Panc1 (cell line): ENCODE results near the gene CCDC167. TPM values are rescaled to one million over a fixed set of nuclear protein-coding genes. Genes with fewer than 3 reads are reported as not detected.

ENCODE experiments used
- ATAC-seq: fragments of 200-7000 bp; cut with Tn5 transposase; 2 replicates; pipeline ENCODE4 v1.9.1; 2020; ENCODE audit warnings: mild to moderate bottlenecking, moderate library complexity
- BruUV-seq: library from RNA; stranded (reverse); fragments of 400-500 nt; replicated peaks from 2 replicates; lab custom pipeline; 2021; lab: Mats Ljungman, UMichigan
- CTCF ChIA-PET: fragments of 300-600 bp; sonication (Branson Sonifier 250); formaldehyde crosslinking; loops from one replicate; lab custom pipeline; 2022; ENCODE audit warnings: antibody characterized with exemption; lab: Charles Lee
- POLR2A ChIA-PET: fragments of 300-600 bp; sonication (Branson Sonifier 250); formaldehyde crosslinking; loops from one replicate; lab custom pipeline; 2022; ENCODE audit warnings: antibody characterized with exemption; lab: Charles Lee
- DNase-seq: peaks from one replicate; pipeline ENCODE4 v3.0.0-alpha.2; 2010; ENCODE audit warnings: low read depth, low spot score
- H3K27ac ChIP-seq: 2 replicates; pipeline ENCODE4 v1.5.1; 2011; ENCODE audit warnings: mild to moderate bottlenecking, low read length, inconsistent platforms
- H3K27me3 ChIP-seq: fragments of 200-500 bp; sonication (Bioruptor generic); 2 replicates; pipeline ENCODE4 v1.6.0; 2014; ENCODE audit warnings: low read length, inconsistent platforms; ENCODE audit not compliant: control insufficient read depth, insufficient read depth
- H3K36me3 ChIP-seq: fragments of 200-500 bp; sonication (Bioruptor generic); 2 replicates; pipeline ENCODE4 v1.5.1; 2014; ENCODE audit warnings: inconsistent platforms, mild to moderate bottlenecking, low read length, moderate library complexity; ENCODE audit not compliant: control insufficient read depth, insufficient read depth
- H3K4me1 ChIP-seq: 2 replicates; pipeline ENCODE4 v1.5.1; 2011; ENCODE audit warnings: inconsistent platforms, mild to moderate bottlenecking, low read length, moderate library complexity; ENCODE audit not compliant: control insufficient read depth, insufficient read depth
- H3K4me3 ChIP-seq, 2 experiments: 2 replicates each; pipeline ENCODE4 v1.5.1; 2011 to 2012; ENCODE audit warnings: low read depth in 2 of 2, low read length in 2 of 2, mild to moderate bottlenecking in 2 of 2, inconsistent platforms in 1 of 2, moderate library complexity in 1 of 2
- H3K9me3 ChIP-seq: fragments of 200-500 bp; sonication (Bioruptor generic); 2 replicates; pipeline ENCODE4 v1.5.1; 2014; ENCODE audit warnings: low read depth, mild to moderate bottlenecking, inconsistent platforms, low read length, moderate library complexity; ENCODE audit not compliant: control insufficient read depth, insufficient read depth
- POLR2AphosphoS5 ChIP-seq: IDR thresholded peaks from 2 replicates; pipeline ENCODE4 v1.6.1; 2012; ENCODE audit warnings: mild to moderate bottlenecking, low read depth, low read length, moderate library complexity
- SIN3A ChIP-seq: IDR thresholded peaks from 2 replicates; pipeline ENCODE4 v1.6.1; 2012; ENCODE audit warnings: low read depth, mild to moderate bottlenecking, low read length, moderate library complexity, borderline replicate concordance; ENCODE audit not compliant: insufficient read depth
- TCF7L2 ChIP-seq: IDR thresholded peaks from 2 replicates; pipeline ENCODE4 v1.6.1; 2011; ENCODE audit warnings: mild to moderate bottlenecking, low read depth, low read length, inconsistent platforms
- in situ Hi-C: cut with HindIII; loops from 2 replicates; pipeline ENCODE4 v1.10.0; 2016; ENCODE audit warnings: low sequenced_read_pairs, low pct_unique_long_range_greater_than_20kb
- intact Hi-C: fragments of 100-400 bp; cut with micrococcal nuclease; formaldehyde crosslinking; loops from one replicate; pipeline ENCODE4 v1.10.0; 2022; ENCODE audit not compliant: unreplicated experiment
- total RNA-seq: library from RNA; stranded (reverse); gene quantifications from one replicate; pipeline ENCODE4 v1.2.1, GENCODE V29; 2021; ENCODE audit not compliant: unreplicated experiment
- TF ChIP-seq, protein P1 (sequence below), 2 experiments: IDR thresholded peaks; 2 replicates each; pipeline ENCODE4 v1.6.1; 2011 to 2012; ENCODE audit warnings: low read depth in 2 of 2, control low read depth in 1 of 2, low read length in 1 of 2, mild to moderate bottlenecking in 1 of 2, moderate library complexity in 1 of 2; ENCODE audit not compliant: insufficient read depth in 1 of 2
- TF ChIP-seq, protein P2 (sequence below): fragments of 450-650 bp; IDR thresholded peaks from 2 replicates; pipeline ENCODE4 v1.5.1; 2017; ENCODE audit warnings: mild to moderate bottlenecking

CCDC167 gene
- total RNA-seq, 1 experiment from 2014 or later = 57.6 TPM

DNA sequence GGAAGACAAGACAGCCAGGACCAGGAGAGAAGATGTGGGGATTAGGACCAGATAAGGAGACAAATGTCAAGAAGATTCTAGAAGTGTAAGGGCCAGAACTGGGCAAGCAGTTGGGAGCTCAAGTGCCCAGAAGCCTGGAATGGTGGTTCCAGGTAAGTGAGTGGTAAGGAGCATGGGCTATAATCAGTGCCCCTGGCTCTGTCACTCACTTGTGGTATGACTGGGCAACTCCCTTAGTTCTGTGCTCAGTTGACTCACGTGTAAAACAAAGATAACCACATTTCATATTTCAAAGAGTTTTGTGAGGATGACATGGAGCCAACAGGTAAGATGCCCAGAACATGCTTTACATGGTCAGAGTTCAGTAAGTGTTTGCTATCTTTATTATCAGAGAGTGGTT lies 11.2 kb downstream of the CCDC167 start:
- H3K36me3 ChIP-seq = no peaks in the 10 kb centered on the region
- ChIA-PET POLR2A (no interaction called here), CTCF (interaction anchor here (0.7 kb wide), 1 partner anchor 51 kb away, joined by 8 read pairs; no protein-coding TSS in a partner anchor)
- no peaks in the 10 kb centered on the region for H3K9me3 ChIP-seq
- peaks cover 52% of the 10 kb centered on the region for H3K4me1 ChIP-seq
- no peaks in the 10 kb centered on the region for H3K27me3 ChIP-seq
- intact Hi-C loops = no loop called here
- in situ Hi-C loops = no loop called here
- ATAC-seq (no peak), DNase-seq (no peak)
- no peak overlapping the region for H3K4me3 ChIP-seq
- H3K27ac ChIP-seq = peak overlapping the region; percentile 18; the same call in 1 of the 2 replicates
- TF ChIP-seq, protein P1, sequence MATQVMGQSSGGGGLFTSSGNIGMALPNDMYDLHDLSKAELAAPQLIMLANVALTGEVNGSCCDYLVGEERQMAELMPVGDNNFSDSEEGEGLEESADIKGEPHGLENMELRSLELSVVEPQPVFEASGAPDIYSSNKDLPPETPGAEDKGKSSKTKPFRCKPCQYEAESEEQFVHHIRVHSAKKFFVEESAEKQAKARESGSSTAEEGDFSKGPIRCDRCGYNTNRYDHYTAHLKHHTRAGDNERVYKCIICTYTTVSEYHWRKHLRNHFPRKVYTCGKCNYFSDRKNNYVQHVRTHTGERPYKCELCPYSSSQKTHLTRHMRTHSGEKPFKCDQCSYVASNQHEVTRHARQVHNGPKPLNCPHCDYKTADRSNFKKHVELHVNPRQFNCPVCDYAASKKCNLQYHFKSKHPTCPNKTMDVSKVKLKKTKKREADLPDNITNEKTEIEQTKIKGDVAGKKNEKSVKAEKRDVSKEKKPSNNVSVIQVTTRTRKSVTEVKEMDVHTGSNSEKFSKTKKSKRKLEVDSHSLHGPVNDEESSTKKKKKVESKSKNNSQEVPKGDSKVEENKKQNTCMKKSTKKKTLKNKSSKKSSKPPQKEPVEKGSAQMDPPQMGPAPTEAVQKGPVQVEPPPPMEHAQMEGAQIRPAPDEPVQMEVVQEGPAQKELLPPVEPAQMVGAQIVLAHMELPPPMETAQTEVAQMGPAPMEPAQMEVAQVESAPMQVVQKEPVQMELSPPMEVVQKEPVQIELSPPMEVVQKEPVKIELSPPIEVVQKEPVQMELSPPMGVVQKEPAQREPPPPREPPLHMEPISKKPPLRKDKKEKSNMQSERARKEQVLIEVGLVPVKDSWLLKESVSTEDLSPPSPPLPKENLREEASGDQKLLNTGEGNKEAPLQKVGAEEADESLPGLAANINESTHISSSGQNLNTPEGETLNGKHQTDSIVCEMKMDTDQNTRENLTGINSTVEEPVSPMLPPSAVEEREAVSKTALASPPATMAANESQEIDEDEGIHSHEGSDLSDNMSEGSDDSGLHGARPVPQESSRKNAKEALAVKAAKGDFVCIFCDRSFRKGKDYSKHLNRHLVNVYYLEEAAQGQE (IDR thresholded peaks at IDR 0.05; ENCODE audit: insufficient read depth in 1 of 2, low read depth in 2 of 2, low read length in 1 of 2) = no peak
- no peak for TF ChIP-seq POLR2AphosphoS5
- TF ChIP-seq, protein P2, sequence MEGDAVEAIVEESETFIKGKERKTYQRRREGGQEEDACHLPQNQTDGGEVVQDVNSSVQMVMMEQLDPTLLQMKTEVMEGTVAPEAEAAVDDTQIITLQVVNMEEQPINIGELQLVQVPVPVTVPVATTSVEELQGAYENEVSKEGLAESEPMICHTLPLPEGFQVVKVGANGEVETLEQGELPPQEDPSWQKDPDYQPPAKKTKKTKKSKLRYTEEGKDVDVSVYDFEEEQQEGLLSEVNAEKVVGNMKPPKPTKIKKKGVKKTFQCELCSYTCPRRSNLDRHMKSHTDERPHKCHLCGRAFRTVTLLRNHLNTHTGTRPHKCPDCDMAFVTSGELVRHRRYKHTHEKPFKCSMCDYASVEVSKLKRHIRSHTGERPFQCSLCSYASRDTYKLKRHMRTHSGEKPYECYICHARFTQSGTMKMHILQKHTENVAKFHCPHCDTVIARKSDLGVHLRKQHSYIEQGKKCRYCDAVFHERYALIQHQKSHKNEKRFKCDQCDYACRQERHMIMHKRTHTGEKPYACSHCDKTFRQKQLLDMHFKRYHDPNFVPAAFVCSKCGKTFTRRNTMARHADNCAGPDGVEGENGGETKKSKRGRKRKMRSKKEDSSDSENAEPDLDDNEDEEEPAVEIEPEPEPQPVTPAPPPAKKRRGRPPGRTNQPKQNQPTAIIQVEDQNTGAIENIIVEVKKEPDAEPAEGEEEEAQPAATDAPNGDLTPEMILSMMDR = no peak
- no TSS peak for BruUV-seq

DNA sequence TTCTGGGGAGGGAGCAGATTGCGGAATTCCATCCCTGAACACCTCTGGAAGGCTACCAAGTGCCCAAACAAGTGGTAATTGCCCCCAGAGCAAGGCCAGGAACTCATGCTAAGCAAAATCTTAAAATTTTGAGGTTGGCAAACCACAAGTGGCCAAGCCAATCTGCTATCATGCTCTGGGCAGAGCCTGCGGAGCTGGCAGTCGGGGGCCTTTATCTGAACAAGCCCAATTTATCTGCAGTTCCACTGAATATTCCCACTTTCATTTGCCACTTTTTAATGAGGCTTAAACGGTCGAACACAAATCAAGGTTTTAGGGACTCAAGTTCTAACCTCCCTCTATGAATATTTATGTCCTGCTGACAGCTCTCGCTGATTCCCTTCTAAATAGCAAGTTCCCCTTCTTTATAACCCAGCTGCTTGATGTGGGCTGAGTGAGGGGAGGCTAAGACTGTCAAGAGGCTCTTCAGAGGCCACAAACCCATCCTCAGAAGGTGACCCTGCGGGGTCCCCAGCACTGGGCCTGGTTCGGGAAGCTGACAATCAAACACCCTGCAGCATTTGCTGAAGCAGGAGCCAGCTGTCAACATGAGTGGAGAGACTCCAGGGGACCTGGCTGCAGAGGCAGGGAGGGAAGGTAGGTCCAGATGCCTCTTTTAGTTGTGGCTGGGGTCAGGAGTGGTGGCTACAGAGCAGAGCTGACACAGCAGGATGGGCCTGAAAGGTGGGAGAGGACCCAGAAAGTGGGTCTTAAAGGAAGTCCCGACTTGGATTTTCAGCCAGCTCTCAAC lies 11.9 kb downstream of the CCDC167 start:
- TF ChIP-seq, protein P2 = no peak
- TF ChIP-seq, protein P1 (IDR thresholded peaks at IDR 0.05; ENCODE audit: insufficient read depth in 1 of 2, low read depth in 2 of 2, low read length in 1 of 2) = no peak
- TF ChIP-seq TCF7L2 (no peak), SIN3A (no peak), POLR2AphosphoS5 (no peak)
- POLR2A ChIA-PET = no interaction called here
- peaks cover 51% of the 10 kb centered on the region for H3K4me1 ChIP-seq
- no peak for DNase-seq
- H3K27me3 ChIP-seq = no peaks in the 10 kb centered on the region
- no peak for ATAC-seq
- no TSS peak for BruUV-seq
- peak overlapping the region; percentile 57; the same call in 1 of the 2 replicates for H3K27ac ChIP-seq
- no peaks in the 10 kb centered on the region for H3K9me3 ChIP-seq
- intact Hi-C loops = no loop called here
- no peak overlapping the region for H3K4me3 ChIP-seq
- in situ Hi-C loops = no loop called here
- CTCF ChIA-PET = no interaction called here
- no peaks in the 10 kb centered on the region for H3K36me3 ChIP-seq
